HG03575 (cell line): ENCODE results near the gene HNF1A.
"Not testable (repeated sequence)": the region's sequence is repeated elsewhere in the genome, so short reads cannot be mapped to it uniquely, and the experiment has no call there.

Experiments
- ATAC-seq: cut with Tn5 transposase; IDR thresholded peaks from one replicate; pipeline ENCODE4 v1.9.1; 2021; ENCODE audit not compliant: unreplicated experiment, insufficient number of reproducible peaks, low FRiP score; ENCODE audit errors: extremely low read depth

The HNF1A gene

DNA sequence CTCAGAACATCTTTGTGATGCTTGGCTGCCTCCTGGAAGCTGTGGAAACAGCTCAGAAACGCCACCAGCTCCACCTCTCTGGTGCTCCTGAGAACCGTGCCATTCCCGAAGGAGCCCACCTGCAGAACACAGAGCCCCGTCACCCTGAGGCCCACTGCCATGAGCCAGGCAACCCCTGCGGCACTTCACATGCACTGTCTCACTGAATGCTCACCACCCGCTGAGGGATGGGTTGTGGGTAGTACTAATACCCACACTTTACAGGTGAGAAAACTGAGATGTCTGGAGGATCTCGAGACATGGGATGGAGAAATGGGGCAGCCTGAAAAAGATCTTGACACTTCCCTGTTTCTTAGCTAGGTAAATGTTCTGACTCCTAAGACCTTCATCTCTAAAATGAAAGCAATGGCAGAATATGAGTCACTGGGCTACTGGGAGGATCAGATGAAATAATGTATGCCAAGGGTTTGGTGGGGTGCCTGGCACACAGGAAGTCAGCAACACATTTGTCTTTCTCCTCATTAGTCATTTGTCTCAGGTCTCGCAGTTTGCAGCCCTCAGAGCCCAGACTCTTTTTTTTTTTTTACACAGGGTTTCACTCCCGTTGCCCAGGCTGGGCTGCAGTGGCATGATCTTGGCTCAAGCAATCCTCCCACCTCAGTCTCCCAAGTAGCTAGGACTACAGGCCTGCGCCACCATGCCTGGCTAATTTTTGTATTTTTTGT is 55.4 kb downstream of the HNF1A start:
- ATAC-seq = no peak

- ATAC-seq = no peak
Observed at GRCh38 chr12:121034616-121035305, 56.4 kb downstream of the HNF1A start.

- no peak for ATAC-seq
Observed at GRCh38 chr12:121036810-121037326, 58.5 kb downstream of the HNF1A start.

- ATAC-seq = no peak
Observed at GRCh38 chr12:121038861-121039668, 60.7 kb downstream of the HNF1A start, which contains the start of gene OASL. TSS of gene OASL (minus strand) at chr12:121039246. CDS start at chr12:121038971, 275 bp downstream.

DNA sequence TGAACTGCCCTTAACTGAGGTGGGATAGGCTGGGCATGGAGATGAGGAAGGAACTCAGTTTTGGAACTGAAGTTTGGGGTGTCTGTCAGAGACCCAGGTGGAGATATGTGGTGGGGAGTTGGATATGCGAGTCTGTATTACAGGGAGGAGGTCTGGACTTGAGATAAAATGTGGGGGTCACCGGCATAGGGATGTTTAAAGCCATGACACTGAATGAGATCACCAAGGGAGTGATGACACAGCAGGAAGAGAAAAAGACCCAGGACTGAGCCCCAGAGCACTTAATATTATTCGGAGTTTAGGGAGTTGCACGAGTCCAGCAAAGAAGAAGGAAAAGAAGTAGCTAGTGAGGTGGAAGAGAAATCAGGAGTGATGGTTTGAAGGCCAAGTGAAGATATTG is 64.7 kb downstream of the HNF1A start:
- no peak for ATAC-seq

- not testable (repeated sequence) for ATAC-seq
Observed at GRCh38 chr12:121047400-121047799, 69.1 kb downstream of the HNF1A start.

DNA sequence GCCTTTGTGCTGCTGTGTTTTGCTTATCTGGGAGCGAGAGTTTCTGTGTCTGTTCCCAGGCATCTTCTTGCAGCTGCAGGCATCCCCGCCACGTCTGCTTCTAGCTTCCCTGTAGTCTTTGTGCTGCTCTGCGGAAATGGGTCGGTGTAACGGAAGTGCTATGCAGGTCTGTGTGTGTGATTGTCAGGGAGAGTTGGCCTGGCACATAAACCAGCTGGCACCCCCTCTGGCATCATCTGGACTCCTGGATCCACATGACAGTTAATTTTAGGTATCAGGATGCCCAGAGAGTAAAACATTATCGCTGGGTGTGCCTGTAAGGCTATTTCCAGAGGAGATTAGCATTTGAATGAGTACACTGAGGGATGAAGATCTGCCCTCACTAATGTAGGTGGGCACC is 70.1 kb downstream of the HNF1A start:
- no peak for ATAC-seq

GRCh38 chr12:121050725-121051124 is 72.4 kb downstream of the HNF1A start:
- ATAC-seq = no peak
